Stimulated activated CD4-positive, alpha-beta T cell treated with anti-CD3 and anti-CD28 coated beads, TNF-alpha, amount 100 ng/mL, for 24 hours (primary cell): Measurements from ENCODE around the gene SNAP29.
"Not testable (repeated sequence)": the region's sequence is repeated elsewhere in the genome, so short reads cannot be mapped to it uniquely, and the experiment has no call there.

Experiments used
- DNase-seq, 3 experiments: peaks; one replicate each; pipeline ENCODE4 v3.0.0-alpha.2; 2020; ENCODE audit warnings: low read depth in 3 of 3

SNAP29 gene

DNA sequence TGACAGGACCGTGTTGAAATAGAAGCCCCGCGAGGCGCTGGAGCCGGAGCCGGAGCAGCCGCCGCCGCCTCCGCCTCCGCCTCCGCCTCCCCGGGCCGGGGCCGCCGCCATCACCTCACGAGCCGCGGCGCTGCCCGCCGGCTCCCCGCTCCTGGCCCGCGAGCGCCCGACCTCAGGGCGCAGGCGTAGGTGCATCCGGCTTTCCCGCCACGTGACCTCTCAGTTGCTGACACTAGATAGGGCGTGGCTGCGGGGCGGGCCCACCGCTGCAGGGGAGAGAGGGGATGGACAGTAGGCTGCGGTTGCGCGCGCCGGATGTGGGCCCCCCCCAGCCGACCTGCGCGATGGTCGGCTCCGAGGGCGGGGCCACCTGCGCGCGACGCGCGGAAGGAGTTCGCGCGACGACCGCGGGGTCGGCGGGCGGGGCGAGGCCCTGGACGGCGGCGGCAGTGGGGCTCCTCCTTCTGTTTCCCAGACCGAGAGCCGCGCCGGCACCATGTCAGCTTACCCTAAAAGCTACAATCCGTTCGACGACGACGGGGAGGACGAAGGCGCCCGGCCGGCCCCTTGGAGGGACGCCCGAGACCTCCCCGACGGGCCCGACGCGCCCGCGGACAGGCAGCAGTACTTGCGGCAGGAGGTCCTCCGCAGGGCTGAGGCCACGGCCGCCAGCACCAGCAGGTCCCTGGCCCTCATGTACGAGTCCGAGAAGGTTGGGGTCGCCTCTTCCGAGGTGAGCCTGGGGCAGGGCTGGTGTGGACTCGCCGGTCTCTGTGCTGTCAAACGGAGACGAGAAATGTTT is at the start of gene SNAP29, which contains the start of gene PI4KA:
SNAP29 (plus strand) TSS at position 393 of the 802 bp plus-strand sequence; CDS start at position 497, 104 bp downstream.
PI4KA (minus strand) TSS at position 197 of the 802 bp plus-strand sequence; CDS start at position 111, 86 bp downstream.
- DNase-seq, result peak; percentile 93 to 98 (median 94)

- no peak for DNase-seq
Measured at GRCh38 chr22:20809538-20810185, 49.1 kb upstream of the SNAP29 start.

DNA sequence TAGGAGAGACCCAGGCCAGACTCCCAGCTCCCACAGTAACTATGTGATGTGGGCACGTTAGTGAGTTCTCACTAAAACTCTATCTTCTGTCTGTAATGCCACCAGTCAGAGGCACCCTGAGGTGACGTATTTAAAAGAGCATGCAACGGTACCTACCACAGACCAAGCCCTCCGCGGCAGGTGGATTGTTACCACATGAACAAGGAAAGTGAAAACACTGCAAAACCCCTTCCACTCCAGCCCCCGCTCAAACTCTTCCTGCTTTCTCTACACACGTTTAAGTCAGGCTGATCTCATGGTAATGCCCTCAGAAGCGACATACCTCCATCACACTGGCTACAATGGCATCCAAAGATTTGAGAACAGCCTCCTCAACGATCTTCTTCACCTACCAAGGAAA is 48.2 kb upstream of the SNAP29 start:
- DNase-seq, result peak in 1 of 3 experiments; percentile 4

GRCh38 chr22:20811171-20811570 is 47.6 kb upstream of the SNAP29 start:
- DNase-seq, result no peak

GRCh38 chr22:20811971-20812660 is 46.7 kb upstream of the SNAP29 start:
- DNase-seq, result no peak

DNA sequence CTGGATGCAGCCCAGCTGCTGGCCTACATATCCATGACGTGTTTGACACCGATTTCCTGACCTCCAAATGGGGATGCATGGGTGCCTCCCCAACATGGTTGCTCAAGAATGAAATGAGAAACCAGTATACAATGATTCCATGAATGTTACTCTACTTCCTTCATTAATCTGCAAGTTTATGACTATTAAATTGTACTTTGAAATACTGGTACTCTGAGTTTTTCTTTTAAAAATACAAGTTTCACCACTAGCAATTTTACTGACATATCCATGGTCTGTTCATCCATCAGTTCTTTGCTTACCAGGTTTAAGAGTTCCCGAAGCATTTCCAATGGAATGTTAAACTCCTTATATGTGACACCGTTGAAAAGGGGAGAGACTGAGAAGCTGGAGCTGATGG is 45.8 kb upstream of the SNAP29 start:
- no peak for DNase-seq

DNA sequence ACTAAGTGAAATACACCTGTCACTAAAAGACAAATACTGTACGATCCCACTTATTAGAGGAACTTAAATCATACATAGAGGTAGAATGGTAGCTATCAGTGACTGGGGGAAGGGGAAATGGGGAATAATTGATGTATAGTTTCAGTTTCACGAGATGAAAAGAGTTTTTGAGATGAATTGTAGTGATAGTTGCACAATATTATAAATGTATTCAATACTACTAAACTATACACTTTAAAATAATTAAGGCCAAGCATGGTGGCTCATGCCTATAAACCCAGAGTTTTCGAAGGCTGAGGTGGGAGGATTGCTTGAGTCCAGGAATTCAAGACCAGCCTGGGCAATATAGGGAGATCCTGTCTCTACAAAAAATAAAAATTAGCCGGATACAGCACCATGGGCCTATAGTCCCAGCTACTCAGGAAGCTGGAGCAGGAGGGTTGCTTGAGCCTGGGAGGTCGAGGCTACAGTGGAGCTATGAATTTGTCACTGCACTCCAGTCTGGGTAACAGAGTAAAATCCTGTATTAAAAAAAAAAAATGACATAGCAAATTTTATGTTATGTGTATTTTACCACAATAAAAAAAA is 44.5 kb upstream of the SNAP29 start:
- DNase-seq, result no peak

- DNase-seq, result no peak
Measured at GRCh38 chr22:20815477-20816050, 43.2 kb upstream of the SNAP29 start.

DNA sequence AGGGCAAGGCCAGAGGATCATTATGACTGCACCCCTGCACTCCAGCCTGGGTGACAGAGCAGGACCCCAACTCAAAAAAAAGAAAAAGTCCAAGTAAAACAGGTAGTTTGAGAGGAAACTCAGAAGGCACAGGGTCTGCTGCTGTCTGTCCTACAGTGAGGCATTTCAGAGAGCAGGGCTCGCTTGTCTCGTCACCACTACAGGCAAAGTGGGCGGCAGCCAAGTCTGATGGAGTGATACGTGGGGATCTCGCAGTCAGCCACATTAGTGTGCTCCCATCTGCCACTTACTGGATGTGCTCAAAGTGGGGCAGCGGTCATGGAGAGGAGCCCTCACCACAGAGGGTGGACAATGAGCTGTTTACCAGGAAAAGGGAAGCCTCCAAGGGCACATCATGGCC is 42.2 kb upstream of the SNAP29 start:
- DNase-seq, result no peak

DNA sequence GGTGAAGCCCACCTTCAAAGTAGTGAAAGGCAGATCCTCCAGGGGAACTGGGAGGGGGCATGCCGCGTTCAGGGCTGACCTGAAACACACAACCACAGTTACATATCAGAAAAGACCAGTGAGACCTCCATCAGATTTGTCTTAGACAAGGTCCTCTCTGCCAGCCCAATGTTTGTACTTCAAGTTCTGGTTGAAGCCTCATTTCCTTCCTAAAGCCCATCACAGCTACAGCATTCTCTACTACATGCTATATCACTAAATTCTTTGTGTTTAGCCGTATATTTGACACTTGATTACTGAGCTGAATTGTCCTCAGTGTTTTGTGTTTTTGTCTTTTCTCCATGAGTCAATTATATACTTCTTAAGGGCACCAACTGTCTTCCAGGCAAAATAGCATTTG is 40.3 kb upstream of the SNAP29 start:
- DNase-seq, result no peak

GRCh38 chr22:20819471-20819870 is 39.3 kb upstream of the SNAP29 start:
- no peak for DNase-seq

GRCh38 chr22:20821717-20822239 is 37.0 kb upstream of the SNAP29 start:
- not testable (repeated sequence) for DNase-seq

DNA sequence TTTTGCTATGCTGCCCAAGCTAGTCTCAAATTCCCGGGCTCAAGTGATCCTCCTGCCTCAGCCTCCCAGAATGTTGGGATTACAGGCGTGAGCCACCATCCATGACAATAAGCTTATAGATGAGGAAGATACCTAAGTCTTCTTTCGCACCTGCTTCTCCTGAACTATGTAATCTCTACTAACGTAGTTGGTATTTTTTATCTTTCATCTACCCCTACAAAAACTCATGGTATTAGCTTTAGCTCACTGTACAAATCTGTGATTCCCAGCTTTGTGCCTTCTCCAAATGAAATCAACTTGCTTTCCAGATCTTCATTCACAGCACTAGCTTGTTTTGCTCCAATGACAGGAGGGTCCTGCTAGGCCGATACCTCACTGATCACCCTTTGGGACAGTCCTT is 36.6 kb upstream of the SNAP29 start:
- DNase-seq, result no peak

GRCh38 chr22:20823264-20823663 is 35.5 kb upstream of the SNAP29 start:
- no peak for DNase-seq

GRCh38 chr22:20825216-20825615 is 33.6 kb upstream of the SNAP29 start:
- DNase-seq, result not testable (repeated sequence)

DNA sequence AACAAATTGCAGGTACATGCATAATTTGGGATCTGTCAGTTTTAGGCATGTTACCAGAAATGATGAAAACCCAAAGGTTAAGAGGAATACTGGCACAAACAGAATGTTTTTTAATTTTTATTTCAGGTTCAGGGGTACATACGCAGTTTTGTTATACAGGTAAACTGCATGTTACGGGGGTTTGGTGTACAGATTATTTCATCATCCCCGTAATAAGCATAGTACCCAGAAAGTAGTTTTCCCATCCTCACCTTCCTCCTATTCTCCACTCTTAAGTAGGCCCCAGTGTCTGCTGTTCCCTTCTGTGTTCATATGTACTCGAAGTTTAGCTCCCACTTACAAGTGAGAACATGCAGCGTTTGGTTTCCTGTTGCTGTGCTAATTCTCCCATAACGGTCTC is 33.2 kb upstream of the SNAP29 start:
- no peak for DNase-seq

DNA sequence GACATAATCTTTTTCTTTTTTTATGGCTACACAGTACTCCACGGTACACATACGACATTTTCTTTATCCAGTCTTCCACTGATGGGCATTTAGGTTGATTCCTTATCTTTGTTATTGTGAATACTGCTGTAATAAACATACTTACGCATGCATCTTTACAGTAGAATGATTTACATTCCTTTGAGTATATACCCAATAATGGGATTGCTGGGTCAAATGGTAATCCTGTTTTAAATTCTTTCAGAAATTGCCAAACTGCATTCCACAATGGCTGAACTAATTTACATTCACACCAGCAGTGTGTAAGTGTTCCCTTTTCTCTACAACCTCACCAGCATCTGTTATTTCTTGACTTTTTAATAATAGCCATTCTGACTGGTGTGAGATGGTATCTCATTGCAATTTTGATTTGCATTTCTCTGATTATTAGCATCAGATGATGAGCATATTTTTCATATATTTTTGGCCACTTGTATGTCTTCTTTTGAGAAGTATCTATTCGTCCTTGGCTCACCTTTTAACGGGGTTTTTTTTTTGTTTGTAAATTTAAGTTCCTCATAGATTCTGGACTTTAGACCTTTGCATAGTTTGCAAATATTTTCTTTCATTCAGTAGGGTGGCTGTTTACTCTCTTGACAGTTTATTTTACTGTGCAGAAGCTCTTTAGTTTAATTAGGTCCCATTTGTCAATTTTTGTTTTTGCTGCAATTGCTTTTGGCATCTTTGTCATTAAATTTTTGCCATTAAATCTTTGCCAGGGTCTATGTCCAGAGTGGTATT is 32.2 kb upstream of the SNAP29 start:
- DNase-seq, result not testable (repeated sequence)

DNA sequence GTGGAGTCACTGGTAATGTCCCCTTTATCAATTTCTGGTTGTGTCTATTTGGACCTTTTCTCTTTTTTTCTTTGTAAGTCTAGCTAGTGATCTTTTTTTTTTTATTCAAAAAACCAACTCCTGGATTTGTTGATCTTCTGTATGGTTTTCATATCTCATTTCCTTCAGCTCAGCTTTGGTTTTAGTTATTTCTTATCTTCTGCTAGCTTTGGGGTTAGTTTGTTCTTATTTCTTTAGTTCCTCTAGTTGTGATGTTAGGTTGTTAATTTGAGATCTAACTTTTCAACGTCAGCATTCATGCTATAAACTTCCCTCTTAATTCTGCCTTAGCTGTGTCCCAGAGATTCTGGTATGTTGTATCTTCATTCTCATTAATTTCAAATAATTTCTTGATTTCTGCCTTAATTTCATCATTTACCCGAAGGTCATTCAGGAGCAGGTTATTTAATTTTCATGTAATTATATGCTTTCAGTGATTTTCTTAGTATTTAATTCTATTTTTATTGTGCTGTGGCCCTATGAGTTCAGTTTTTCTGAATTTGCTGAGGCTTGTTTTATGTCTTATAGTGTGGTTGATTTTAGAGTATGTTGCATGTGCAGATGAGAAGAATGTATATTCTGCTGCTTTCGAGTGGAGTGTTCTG is 29.2 kb upstream of the SNAP29 start:
- DNase-seq, result no peak

DNA sequence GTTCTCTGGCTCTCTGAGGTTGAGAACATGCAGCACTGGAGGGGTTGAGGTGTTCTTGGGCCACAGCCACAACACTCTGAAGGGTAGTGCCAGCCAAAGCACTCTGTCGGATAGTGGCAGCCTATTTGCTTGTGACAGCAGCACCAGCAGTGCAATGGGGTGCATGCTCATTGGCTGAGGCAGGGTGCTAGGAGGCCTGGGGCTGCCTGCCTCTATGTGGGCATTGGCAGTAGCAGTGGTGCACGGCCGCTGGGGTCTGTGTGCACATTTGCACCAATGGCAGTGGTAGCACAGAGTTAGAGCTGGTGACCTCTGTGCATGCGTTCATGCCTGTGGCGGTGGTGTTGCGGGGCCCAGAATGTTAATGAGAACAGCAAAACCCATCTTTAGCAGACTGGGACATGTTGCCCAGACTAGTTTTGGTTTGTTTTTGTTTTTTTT is 25.6 kb upstream of the SNAP29 start:
- DNase-seq, result no peak

- no peak for DNase-seq
Measured at GRCh38 chr22:20834206-20834605, 24.6 kb upstream of the SNAP29 start.
